GM12878 (cell line): Measurements from ENCODE around the gene CHRND. TPM values are rescaled to one million over a fixed set of nuclear protein-coding genes. Genes with fewer than 3 reads are reported as not detected.

Source experiments
- ATAC-seq: fragments of 200-7000 bp; cut with Tn5 transposase; 3 replicates; pipeline ENCODE4 v1.9.1; 2020; ENCODE audit warnings: mild to moderate bottlenecking, moderate library complexity
- BruUV-seq: library from RNA; stranded (reverse); fragments of 400-500 nt; replicated peaks from 2 replicates; lab custom pipeline; 2021; lab: Mats Ljungman, UMichigan
- CTCF ChIA-PET: fragments of 300-600 bp; sonication (Branson Sonifier 250); formaldehyde crosslinking; extraction: SDS; loops from one replicate; lab custom pipeline; 2021; ENCODE audit warnings: inconsistent platforms; lab: Yijun Ruan, JAX
- POLR2A ChIA-PET: fragments of 350-600 bp; formaldehyde crosslinking; extraction: SDS; loops from one replicate; lab custom pipeline; 2021; ENCODE audit warnings: inconsistent platforms; lab: Charles Lee
- RAD21 ChIA-PET: fragments of 300-600 bp; sonication (Branson Sonifier 250); formaldehyde crosslinking; loops from one replicate; lab custom pipeline; 2023; ENCODE audit warnings: antibody characterized with exemption; ENCODE audit not compliant: unreplicated experiment; lab: Charles Lee
- SMC1A ChIA-PET: fragments of 300-600 bp; sonication (Branson Sonifier 250); formaldehyde crosslinking; loops from one replicate; lab custom pipeline; 2023; ENCODE audit not compliant: unreplicated experiment, uncharacterized antibody; lab: Charles Lee
- DNase-seq: peaks from one replicate; pipeline ENCODE4 v3.0.0-alpha.2; 2011; ENCODE audit warnings: low read depth, low spot score
- FAIRE-seq: peaks from 3 replicates; lab custom pipeline; 2011; peaks lifted over from hg19 to GRCh38; lab: Jason Lieb, UNC
- H2AFZ ChIP-seq: 2 replicates; pipeline ENCODE4 v1.6.0; 2011; ENCODE audit warnings: low read depth, low read length, control low read depth; ENCODE audit not compliant: control insufficient read depth
- H3K27ac ChIP-seq: 2 replicates; pipeline ENCODE4 v1.5.1; 2011; ENCODE audit warnings: control low read depth; ENCODE audit not compliant: control insufficient read depth, insufficient read depth
- H3K27me3 ChIP-seq, 2 experiments: replicated peaks in 1 of 2; 2 replicates each; pipeline versions ENCODE4 v1.6.0 to v1.6.1; 2011; ENCODE audit warnings: low read length in 1 of 2; ENCODE audit not compliant: control insufficient read depth in 2 of 2, insufficient read depth in 2 of 2
- H3K36me3 ChIP-seq, 2 experiments: 2 replicates each; pipeline ENCODE4 v1.5.1; 2011; ENCODE audit warnings: low read length in 1 of 2; ENCODE audit not compliant: control insufficient read depth in 2 of 2, insufficient read depth in 2 of 2
- H3K4me1 ChIP-seq: 2 replicates; pipeline ENCODE4 v1.6.1; 2011; ENCODE audit warnings: mild to moderate bottlenecking, low read length, moderate library complexity, mixed read lengths; ENCODE audit not compliant: control insufficient read depth, insufficient read depth
- H3K4me2 ChIP-seq: 2 replicates; pipeline ENCODE4 v1.6.0; 2011; ENCODE audit warnings: control low read depth; ENCODE audit not compliant: control insufficient read depth, insufficient read depth
- H3K4me3 ChIP-seq: fragments of 200-600 bp; sonication (generic); 2 replicates; pipeline ENCODE4 v1.5.1; 2016
- H3K79me2 ChIP-seq: 2 replicates; pipeline ENCODE4 v1.6.0; 2011; ENCODE audit warnings: low read length; ENCODE audit not compliant: control insufficient read depth, insufficient read depth
- H3K9ac ChIP-seq: 2 replicates; pipeline ENCODE4 v1.8.0; 2011; ENCODE audit warnings: low read length, control low read depth, mixed read lengths; ENCODE audit not compliant: control insufficient read depth, insufficient read depth
- H3K9me3 ChIP-seq: replicated peaks from 3 replicates; pipeline ENCODE4 v1.5.1; 2011; ENCODE audit warnings: mild to moderate bottlenecking, low read length; ENCODE audit not compliant: control insufficient read depth, insufficient read depth
- H4K20me1 ChIP-seq: 2 replicates; pipeline ENCODE4 v1.6.0; 2011; ENCODE audit not compliant: control insufficient read depth, insufficient read depth
- BACH1 ChIP-seq: fragments of 450-650 bp; IDR thresholded peaks from 2 replicates; pipeline ENCODE4 v1.6.1; 2017; ENCODE audit warnings: mild to moderate bottlenecking, borderline replicate concordance
- GABPA ChIP-seq: IDR thresholded peaks from 2 replicates; pipeline ENCODE4 v1.6.1; 2014; ENCODE audit warnings: antibody characterized with exemption, low read depth, mild to moderate bottlenecking, inconsistent platforms
- MTA2 ChIP-seq: fragments of 450-650 bp; IDR thresholded peaks from 2 replicates; pipeline ENCODE4 v1.6.1; 2016; ENCODE audit warnings: low read depth, mild to moderate bottlenecking, moderate library complexity
- RAD51 ChIP-seq: fragments of 450-650 bp; IDR thresholded peaks from 2 replicates; pipeline ENCODE4 v1.6.1; 2016; ENCODE audit warnings: moderate library complexity, mild to moderate bottlenecking, inconsistent platforms
- RB1 ChIP-seq: fragments of 450-650 bp; formaldehyde crosslinking; IDR thresholded peaks from 2 replicates; pipeline ENCODE4 v1.6.1; 2017; ENCODE audit warnings: mild to moderate bottlenecking, borderline replicate concordance
- SIX5 ChIP-seq: IDR thresholded peaks from 2 replicates; pipeline ENCODE4 v1.6.1; 2011; ENCODE audit warnings: mild to moderate bottlenecking, low read depth, low read length, moderate library complexity; ENCODE audit not compliant: severe bottlenecking
- SMAD1 ChIP-seq: fragments of 450-650 bp; IDR thresholded peaks from 2 replicates; pipeline ENCODE4 v1.6.1; 2018; ENCODE audit warnings: mild to moderate bottlenecking, low read depth; ENCODE audit not compliant: partially characterized antibody
- SREBF2 ChIP-seq: IDR thresholded peaks from 2 replicates; pipeline ENCODE4 v1.6.1; 2012; ENCODE audit warnings: mild to moderate bottlenecking, low read length
- SRF ChIP-seq, 2 experiments: IDR thresholded peaks; 2 replicates each; pipeline ENCODE4 v1.6.1; 2011; ENCODE audit warnings: low read depth in 2 of 2, low read length in 2 of 2, mild to moderate bottlenecking in 1 of 2, moderate library complexity in 1 of 2
- TAF1 ChIP-seq: IDR thresholded peaks from 2 replicates; pipeline ENCODE4 v1.6.1; 2011; ENCODE audit warnings: mild to moderate bottlenecking, low read depth, low read length, borderline replicate concordance
- TARDBP ChIP-seq: IDR thresholded peaks from 2 replicates; pipeline ENCODE4 v1.6.1; 2016; ENCODE audit warnings: borderline replicate concordance
- WGBS: methylation state at CpG from one replicate; pipeline ENCODE4 v1.1.6; 2016; ENCODE audit warnings: low lambda C conversion rate; ENCODE audit not compliant: insufficient replicate concordance, insufficient coverage; ENCODE audit errors: missing lambda C conversion rate; 5-methylcytosine and 5-hydroxymethylcytosine counted together
- in situ Hi-C: fragments of 300-500 bp; cut with MboI; formaldehyde crosslinking; loops from 9 replicates; pipeline ENCODE4 v1.14.3; 2018; ENCODE audit warnings: mixed read lengths
- intact Hi-C: fragments of 100-400 bp; cut with micrococcal nuclease; formaldehyde crosslinking; loops from one replicate; pipeline ENCODE4 v1.14.2; 2022; ENCODE audit not compliant: unreplicated experiment
- polyA plus RNA-seq, 11 experiments: library from polyadenylated mRNA; depleted of rRNA in 4 of 11; unstranded in 6 of 11; stranded (reverse) in 5 of 11; fragments of >200 nt; fragmentation: Nextera tagmentation in 4 of 11; fragmentation: Illumina TruSeq in 1 of 11; extraction: Ambion mirVana in 4 of 11; extraction: Trizol in 1 of 11; gene quantifications; 1 replicate in 1 of 11; 2 replicates in 10 of 11; pipeline versions ENCODE4 v1.2.1 to v1.2.3, GENCODE V29; 2011 to 2016; ENCODE audit warnings: inconsistent platforms in 2 of 11, missing spikeins in 2 of 11, low read depth in 1 of 11
- total RNA-seq, 4 experiments: library from RNA; depleted of rRNA in 3 of 4; stranded (reverse); fragments of >200 nt in 3 of 4; fragmentation: Illumina TruSeq in 1 of 4; extraction: Trizol in 1 of 4; gene quantifications; 2 replicates each; pipeline versions ENCODE4 v1.2.1 to v1.2.3, GENCODE V29; 2013 to 2021
- TF ChIP-seq, protein P1 (sequence below): IDR thresholded peaks from 2 replicates; pipeline ENCODE4 v1.6.1; 2011; ENCODE audit warnings: borderline replicate concordance, low read depth, mild to moderate bottlenecking, moderate library complexity, mixed read lengths, low read length; ENCODE audit not compliant: insufficient read depth; ENCODE audit errors: extremely low read length
- TF ChIP-seq, protein P2 (sequence below): IDR thresholded peaks from 2 replicates; pipeline ENCODE4 v1.6.1; 2011; ENCODE audit warnings: borderline replicate concordance, low read depth, mild to moderate bottlenecking, moderate library complexity, low read length; ENCODE audit not compliant: insufficient read depth, poor library complexity, severe bottlenecking
- TF ChIP-seq, protein P3 (sequence below): fragments of 450-650 bp; IDR thresholded peaks from 2 replicates; pipeline ENCODE4 v1.6.1; 2017; ENCODE audit warnings: borderline replicate concordance
- TF ChIP-seq, protein P4 (sequence below): IDR thresholded peaks from 2 replicates; pipeline ENCODE4 v1.6.1; 2012; ENCODE audit warnings: low read depth, low read length, improper control_type of control experiment

Gene CHRND
- total and polyA plus RNA-seq, 10 of the 15 experiments (the other 5 are each of a cell fraction or from before 2014, with no cell fraction given): not detected

DNA sequence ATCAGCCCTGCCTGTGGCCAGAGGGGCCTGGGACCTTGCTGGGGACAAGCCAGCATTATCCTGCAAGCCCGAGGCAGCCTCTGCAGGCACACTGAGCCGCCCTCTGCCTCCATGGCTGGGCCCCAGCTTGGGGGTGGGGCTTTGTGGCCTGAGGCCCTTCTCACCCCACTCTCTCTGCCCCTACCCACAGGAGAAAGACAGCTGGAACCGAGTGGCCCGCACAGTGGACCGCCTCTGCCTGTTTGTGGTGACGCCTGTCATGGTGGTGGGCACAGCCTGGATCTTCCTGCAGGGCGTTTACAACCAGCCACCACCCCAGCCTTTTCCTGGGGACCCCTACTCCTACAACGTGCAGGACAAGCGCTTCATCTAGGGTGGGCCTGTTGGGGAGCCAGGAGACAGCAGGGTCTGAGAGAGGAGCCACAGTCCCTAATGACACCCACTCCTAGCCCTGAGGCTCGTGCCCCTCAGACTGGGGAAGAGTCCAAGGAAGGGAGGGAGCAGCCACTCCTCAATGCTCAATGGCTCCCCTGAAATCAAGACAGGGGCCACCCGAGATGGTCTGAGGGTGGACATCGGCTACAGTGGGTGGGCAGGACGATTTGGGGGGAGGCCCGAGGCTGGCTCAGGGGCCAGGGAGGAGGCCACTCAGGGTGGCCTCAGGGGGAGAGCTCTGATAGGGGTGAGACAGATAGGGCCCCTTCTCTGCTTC lies 9.1 kb downstream of the CHRND start:
- RAD21 ChIA-PET: no interaction called here

More for the DNA sequence above, 9.1 kb downstream of the CHRND start:
- intact Hi-C loops: no loop called here
- WGBS: 37% methylated on average over 14 of the region's 14 CpGs
- ChIA-PET SMC1A (no interaction called here), POLR2A (no interaction called here), CTCF (no interaction called here)
- no peak overlapping the region for H3K27ac ChIP-seq
- no peaks in the 10 kb centered on the region for H3K36me3 ChIP-seq
- H3K4me2 ChIP-seq: no peak overlapping the region
- FAIRE-seq (no peak), DNase-seq (no peak), ATAC-seq (no peak)
- no peak overlapping the region for H3K9ac ChIP-seq
- no TSS peak for BruUV-seq
- H2AFZ ChIP-seq: no peak overlapping the region
- in situ Hi-C loops: no loop called here
- TF ChIP-seq RAD51 (no peak), GABPA (no peak), SMAD1 (no peak), TARDBP (no peak), SIX5 (no peak), SREBF2 (no peak), SRF (IDR thresholded peaks at IDR 0.05; ENCODE audit: low read depth in 2 of 2, low read length in 2 of 2) (no peak), MTA2 (no peak), BACH1 (no peak), TAF1 (no peak), RB1 (no peak)
- TF ChIP-seq, protein P1, sequence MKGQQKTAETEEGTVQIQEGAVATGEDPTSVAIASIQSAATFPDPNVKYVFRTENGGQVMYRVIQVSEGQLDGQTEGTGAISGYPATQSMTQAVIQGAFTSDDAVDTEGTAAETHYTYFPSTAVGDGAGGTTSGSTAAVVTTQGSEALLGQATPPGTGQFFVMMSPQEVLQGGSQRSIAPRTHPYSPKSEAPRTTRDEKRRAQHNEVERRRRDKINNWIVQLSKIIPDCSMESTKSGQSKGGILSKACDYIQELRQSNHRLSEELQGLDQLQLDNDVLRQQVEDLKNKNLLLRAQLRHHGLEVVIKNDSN: no peak
- TF ChIP-seq, protein P2, sequence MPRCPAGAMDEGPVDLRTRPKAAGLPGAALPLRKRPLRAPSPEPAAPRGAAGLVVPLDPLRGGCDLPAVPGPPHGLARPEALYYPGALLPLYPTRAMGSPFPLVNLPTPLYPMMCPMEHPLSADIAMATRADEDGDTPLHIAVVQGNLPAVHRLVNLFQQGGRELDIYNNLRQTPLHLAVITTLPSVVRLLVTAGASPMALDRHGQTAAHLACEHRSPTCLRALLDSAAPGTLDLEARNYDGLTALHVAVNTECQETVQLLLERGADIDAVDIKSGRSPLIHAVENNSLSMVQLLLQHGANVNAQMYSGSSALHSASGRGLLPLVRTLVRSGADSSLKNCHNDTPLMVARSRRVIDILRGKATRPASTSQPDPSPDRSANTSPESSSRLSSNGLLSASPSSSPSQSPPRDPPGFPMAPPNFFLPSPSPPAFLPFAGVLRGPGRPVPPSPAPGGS: no peak
- TF ChIP-seq, protein P3, sequence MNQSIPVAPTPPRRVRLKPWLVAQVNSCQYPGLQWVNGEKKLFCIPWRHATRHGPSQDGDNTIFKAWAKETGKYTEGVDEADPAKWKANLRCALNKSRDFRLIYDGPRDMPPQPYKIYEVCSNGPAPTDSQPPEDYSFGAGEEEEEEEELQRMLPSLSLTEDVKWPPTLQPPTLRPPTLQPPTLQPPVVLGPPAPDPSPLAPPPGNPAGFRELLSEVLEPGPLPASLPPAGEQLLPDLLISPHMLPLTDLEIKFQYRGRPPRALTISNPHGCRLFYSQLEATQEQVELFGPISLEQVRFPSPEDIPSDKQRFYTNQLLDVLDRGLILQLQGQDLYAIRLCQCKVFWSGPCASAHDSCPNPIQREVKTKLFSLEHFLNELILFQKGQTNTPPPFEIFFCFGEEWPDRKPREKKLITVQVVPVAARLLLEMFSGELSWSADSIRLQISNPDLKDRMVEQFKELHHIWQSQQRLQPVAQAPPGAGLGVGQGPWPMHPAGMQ: no peak
- TF ChIP-seq, protein P4, sequence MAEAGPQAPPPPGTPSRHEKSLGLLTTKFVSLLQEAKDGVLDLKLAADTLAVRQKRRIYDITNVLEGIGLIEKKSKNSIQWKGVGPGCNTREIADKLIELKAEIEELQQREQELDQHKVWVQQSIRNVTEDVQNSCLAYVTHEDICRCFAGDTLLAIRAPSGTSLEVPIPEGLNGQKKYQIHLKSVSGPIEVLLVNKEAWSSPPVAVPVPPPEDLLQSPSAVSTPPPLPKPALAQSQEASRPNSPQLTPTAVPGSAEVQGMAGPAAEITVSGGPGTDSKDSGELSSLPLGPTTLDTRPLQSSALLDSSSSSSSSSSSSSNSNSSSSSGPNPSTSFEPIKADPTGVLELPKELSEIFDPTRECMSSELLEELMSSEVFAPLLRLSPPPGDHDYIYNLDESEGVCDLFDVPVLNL: no peak
- no peaks in the 10 kb centered on the region for H3K27me3 ChIP-seq
- H3K4me3 ChIP-seq: no peak overlapping the region
- no peaks in the 10 kb centered on the region for H4K20me1 ChIP-seq
- peaks cover 6% of the 10 kb centered on the region; the same call in 2 of the 3 replicates for H3K9me3 ChIP-seq
- no peaks in the 10 kb centered on the region for H3K79me2 ChIP-seq
- H3K4me1 ChIP-seq: peaks cover 4% of the 10 kb centered on the region; the same call in 1 of the 2 replicates
